Stimulated activated CD8-positive, alpha-beta memory T cell treated with anti-CD3 and anti-CD28 coated beads, Interleukin-4, amount 100 ng/mL, for 1 hour (primary cell): ENCODE results near the gene MYO1A.

ENCODE experiments used
- DNase-seq, 2 donors: peaks; one replicate each; pipeline ENCODE4 v3.0.0-alpha.2; 2020; ENCODE audit warnings: low read depth in 2 of 2, low spot score in 1 of 2

Gene MYO1A

DNA sequence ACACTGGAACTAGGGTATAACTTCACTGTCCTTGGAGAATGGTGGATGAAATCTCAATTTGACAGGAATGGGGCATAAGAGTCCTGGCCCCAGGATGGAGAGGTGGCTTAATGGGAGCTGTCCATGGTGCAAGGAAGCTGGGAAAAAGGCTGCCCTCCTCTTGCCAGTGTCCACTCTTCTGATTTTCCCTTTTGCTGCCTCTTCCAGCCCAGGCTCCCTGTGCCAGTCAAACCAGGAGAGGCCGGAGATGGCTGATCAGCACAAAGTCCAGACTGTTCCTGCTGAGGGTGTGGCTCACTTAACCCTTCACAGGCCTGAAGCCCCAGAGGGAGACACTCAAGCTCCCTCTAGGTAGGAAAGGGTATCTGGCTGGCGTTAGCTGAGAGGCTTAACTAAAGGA is at the start of gene MYO1A:
MYO1A (minus strand) TSS at position 240 of the 400 bp plus-strand sequence. CDS start 1,806 bp downstream, outside the sequence.
- DNase-seq = no peak

DNA sequence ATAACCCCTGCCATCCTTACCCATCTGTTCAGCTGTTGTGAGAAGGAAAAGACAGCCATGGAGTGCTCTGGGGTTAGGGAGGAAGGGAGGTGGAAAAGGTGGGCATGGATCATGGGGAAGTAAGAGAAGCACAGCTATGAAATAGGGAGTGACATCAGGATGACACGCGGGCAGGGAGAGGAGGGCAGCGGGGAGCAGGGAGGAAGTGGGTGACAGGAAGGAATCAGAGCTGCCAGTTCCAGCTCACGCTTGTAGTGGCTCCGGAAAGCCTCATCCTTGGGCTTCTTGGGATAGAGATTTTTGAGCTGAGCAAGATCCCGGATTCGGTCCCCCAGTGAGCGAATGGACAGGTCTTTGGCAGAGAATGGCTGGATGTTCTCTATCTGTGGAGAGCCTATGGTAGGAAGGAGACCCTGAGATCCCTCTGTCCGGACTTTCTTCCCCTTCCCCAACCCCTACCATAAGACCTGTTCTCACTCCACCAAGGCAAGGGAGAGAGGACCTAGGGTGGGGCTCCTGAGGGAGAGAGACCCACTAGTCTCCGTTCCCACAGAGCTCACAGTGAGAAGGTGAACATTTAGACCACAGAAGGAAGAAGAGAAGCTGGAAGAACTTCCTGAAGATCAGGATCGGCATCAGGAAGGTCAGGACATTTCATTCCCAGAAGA is 49.3 kb upstream of the MYO1A start:
- DNase-seq = no peak

DNA sequence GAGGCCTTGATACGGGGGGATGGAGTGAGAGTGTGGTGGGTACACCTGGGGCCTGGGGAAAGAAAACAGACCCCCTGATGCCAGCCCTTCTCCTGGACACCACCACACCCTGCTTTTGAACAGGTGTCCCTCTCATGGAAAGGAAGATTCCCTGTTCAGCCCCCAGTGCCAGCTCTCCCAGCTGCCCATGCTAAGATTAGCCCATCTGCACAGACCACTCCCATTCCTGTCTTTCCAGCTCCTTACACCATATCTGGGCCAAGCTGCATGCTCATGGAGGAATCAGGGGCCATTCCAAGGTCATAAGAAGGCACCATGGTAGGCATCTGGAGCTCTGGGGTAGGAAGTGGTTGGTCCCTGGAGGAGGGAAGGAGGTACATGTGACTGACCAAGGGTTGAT is 48.6 kb upstream of the MYO1A start:
- no peak for DNase-seq

DNA sequence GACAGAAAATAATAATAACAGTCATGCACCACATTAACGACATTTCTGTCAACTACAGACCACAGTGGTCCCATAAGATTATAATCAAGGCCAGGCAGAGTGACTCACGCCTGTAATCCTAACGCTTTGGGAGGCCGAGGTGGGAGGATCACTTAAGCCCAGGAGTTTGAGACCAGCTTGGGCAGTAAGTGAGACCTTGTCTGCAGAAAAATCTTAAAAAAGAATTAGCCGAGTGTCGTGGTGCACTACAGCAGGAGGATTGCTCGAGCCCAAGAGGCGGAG is 47.6 kb upstream of the MYO1A start:
- DNase-seq = no peak

DNA sequence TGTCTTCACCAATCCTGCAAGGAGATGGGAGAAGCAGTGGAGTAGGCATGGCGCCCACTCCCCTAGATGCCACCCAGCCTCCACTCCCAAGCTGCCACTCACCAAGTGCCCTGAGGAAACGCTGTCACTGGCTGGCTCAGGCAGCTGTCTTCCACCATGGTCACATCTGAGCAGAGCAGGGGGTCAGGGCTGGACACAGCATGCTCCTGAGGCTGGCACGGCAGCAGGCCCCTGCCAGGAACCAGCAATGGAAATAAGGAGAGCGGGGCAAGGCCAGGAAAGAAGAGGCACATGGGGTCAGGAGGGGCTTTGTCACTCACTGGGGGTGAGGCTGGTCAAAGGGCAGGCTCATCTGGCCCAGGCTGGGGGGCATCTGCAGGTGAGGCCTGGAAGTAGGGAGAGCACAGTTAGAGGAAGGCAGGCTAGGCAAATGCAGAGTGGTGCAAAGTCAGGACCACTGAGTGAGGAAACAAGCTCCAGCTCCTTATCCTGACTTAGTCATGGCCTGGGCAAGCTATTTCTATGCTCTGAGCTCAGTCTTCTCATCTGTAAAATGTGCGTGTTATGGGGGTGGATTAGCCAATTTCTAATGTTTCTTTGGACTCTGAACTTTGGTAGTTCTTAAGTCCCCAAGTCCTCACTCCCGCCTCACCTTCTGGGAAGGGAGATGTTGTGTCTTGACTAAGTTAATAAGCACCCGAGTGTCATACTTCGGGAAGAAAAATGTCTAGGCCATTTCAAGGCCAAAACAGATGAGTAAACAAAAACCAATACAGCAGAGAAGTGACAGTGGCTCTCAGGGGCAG is 47.0 kb upstream of the MYO1A start:
- DNase-seq = no peak

DNA sequence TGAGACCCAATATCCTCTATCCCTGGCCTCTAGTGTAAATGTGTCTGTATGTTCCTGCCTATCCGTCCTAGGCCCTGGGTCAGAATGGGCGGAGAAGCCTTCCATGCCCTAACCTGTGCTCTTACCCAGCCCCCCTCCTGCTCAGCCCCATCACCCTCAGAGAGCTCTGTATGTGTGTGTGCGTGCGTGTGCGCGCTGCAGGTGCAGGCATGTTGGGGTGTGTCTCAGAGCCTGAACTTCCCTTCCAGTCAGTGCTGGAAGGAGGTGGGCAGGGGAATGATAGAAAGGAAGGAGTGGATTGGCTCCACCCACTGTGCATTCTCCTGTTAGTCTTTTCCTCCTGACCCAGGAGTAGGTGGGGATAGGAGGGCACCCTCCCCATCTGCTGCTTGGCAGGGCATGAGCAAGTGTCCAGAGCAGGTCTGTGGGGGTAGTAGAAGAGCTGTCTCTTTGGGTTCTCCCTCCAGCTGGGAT is 46.2 kb upstream of the MYO1A start:
- no peak for DNase-seq

DNA sequence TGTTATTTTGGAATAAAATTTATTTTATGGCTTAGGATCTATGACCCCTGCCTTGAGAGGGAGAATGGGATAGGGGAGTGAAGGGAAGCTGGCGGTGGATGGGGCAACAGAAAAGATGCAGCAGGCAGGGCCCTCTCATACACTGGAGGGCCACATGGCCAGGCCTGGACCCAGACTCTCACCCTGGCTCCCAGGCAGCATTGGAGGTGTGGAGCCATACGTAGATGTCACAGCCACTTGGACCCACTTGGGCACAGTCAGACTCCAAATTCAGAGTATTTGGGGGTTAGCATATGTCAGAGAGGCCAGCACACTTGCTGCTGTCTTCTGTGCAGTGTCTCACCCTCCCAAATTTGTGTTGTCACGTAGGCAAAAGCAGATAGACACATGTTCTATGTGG is 45.5 kb upstream of the MYO1A start:
- DNase-seq = no peak

DNA sequence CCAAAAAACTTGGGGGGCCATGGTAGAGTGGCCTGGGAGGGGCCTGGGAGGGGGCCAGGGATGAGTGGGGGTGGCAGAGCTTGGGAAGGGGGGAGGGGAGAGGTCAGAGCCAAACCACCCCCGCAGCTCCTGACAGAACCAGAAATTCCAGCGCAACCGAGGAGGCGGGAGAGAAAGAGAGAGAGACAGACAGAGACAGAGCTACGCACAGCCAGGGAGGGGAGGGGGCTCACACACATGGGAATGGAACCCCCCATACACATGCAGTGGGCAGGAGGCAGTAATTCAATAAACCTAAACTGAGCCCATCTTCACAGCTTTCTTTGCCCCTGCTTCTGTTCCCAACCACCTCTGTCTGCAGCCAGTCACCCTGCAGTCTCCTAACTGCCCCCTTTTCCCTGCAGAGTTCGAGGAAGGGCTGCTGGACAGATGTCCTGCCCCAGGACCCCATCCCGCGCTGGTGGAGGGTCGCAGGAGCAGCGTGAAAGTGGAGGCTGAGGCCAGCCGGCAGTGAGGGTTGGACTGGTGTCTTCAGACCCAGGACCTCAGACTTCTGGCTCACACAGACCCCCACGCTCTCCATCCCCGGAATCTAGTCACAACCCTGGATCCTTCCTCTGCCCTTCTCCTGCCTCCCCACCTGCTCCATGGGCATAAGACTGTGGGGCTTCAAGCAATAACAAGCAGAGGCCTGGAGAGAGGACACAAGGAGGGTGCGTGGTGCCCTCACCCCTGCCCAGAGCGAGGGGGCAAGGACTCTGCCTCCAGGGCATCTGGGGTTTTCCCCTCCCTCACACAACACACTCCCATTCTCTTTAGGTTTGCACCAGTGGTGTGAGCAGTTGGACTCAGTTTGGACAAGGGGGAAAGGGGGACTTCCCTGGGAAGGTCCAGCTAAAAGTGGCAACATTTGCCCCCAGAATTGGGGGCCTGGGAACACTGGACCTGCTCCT is 44.6 kb upstream of the MYO1A start:
- no peak for DNase-seq

DNA sequence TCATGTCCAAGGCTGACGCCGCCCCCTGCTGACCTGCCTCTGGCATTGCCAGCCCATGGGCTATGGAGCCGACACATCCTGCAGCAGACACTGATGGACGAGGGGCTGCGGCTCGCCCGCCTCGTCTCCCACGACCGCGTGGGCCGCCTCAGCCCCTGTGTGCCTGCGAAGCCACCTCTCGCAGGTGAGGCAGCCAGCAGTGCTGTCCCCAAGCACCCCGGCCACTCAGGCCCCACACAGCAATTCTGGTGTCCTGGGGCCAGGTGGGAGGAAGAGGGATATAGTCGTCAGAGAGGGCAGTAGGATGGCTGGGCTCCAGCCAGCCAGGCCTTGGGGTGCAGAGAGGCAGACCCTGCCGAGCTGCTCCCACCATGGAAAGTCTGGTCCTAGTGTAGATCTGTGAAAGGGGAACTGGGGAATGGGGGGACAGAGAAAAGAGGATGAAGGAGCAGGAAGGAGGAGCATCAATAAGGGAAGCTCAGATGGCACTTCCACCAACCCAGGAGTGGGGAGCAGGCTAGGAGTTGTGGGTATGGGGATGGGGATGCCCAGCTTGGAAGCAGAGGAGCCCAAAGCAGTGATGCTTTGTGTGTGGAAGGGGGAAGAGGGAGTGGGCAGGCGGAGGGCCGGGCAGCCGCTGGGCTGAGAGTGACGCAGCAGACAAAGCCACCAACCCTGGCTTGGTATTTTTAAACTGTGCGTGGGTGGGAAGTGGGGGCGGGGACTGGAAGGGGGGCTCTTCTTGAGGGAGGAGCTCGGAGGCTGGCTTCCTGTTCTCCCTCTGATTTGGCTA is 43.7 kb upstream of the MYO1A start:
- DNase-seq = peak in 1 of 2 donors; percentile 44

DNA sequence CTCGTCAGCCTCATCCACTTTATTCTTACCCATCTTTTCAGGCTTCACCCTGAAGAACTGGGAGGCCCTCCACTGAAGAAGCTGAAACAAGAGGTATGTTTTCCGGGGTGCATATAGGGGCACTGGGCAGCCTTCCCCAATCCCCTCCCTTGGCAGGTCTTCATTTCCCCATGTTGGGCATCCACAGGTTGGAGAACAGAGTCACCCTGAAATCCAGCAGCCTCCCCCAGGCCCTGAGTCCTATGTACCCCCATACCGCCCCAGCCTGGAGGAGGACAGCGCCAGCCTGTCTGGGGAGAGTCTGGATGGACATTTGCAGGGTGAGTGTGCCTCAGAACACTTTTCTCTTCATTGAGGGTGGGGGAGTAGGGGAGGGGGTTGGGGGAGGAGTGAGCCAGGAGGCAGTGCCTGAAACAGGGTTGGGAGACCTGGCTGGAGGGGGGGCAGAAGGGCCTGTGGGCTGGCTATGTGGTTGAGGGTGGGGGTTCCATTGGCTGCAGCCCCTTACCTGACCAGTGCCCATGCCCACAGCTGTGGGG is 43.0 kb upstream of the MYO1A start:
- DNase-seq = no peak

DNA sequence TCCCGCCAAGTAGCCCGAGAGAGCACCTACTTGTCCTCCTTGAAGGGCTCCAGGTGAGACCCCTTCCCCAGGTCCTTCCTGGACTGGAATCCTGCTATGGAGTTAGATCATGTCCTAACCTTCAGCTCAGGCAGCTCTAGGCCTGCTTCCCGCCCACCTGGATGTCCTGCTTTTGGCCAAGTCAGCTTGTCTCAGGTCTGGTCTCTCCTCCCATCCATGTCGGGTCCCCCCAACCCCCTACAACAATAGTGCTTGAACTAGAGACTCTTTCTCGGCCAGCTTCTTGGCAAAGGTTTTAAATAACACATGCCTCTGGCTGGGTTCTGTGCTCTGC is 42.6 kb upstream of the MYO1A start:
- DNase-seq = no peak

DNA sequence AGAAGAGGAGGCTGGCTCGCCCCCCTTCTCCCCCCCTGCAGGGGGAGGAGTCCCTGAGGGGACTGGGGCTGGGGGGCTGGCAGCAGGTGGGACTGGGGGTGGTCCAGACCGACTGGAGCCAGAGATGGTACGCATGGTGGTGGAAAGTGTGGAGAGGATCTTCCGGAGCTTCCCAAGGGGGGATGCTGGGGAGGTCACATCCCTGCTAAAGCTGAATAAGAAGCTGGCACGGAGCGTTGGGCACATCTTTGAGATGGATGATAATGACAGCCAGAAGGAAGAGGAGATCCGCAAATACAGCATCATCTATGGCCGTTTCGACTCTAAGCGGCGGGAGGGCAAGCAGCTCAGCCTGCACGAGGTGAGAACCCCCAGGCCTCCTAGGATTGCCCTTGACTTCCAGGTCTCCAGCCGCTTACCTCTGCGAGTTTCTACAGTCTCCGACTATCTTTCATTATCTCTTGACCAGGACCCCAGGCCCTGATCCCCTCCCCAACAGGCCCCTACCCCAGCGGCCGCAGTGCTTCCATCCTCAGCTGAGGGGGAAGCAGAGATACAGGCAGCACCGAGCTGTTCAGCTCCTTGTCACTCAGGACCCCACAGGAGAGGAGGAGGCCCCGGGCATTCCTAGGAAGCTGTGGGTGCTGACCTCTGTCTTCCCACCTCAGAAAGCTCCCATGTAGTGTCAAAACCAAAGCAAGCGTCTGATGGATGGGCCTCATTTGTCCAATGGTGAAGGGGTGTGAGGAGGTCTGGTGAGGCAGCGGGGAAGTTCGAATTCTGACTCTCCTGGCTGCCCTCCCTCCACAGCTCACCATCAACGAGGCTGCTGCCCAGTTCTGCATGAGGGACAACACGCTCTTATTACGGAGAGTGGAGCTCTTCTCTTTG is 42.0 kb upstream of the MYO1A start:
- no peak for DNase-seq

DNA sequence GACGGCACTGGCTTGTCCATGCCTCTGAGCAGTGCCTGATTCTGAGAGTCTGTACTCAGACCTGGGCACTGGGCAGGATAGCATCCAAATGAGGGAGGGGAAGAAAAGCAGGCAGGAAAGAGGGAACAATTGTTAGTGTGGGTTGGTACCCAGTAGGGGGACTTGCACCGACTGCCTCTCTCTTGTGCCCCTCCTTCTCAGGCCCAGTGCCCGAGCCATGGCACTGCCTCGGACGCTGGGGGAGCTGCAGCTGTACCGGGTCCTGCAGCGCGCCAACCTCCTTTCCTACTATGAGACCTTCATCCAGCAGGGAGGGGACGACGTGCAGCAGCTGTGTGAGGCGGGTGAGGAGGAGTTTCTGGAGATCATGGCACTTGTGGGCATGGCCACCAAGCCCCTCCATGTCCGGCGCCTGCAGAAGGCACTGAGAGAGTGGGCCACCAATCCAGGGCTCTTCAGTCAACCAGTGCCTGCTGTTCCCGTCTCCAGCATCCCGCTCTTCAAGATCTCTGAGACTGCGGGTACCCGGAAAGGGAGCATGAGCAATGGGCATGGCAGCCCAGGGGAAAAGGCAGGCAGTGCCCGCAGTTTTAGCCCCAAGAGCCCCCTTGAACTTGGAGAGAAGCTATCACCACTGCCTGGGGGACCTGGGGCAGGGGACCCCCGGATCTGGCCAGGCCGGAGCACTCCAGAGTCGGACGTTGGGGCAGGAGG is 41.2 kb upstream of the MYO1A start:
- DNase-seq = no peak

DNA sequence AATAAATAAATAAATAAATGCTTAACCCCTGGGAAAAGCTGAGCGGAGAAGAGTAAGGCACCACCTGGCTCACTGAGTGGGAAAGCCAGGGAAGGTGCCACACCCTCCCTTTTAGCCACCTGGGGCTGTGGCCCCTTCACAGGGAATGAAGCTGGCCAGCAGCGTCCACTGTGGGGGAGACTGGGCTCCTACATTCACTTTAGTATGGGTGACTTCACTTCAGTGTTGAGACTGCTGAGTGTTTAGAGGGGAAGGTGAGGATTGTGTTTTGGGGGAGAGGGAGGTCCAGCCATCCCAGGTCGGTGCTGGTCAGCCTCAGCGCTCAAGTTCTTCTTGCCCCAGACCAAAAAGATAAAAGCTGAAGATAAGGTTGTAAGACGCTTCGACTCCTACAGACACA is 40.6 kb upstream of the MYO1A start:
- no peak for DNase-seq

DNA sequence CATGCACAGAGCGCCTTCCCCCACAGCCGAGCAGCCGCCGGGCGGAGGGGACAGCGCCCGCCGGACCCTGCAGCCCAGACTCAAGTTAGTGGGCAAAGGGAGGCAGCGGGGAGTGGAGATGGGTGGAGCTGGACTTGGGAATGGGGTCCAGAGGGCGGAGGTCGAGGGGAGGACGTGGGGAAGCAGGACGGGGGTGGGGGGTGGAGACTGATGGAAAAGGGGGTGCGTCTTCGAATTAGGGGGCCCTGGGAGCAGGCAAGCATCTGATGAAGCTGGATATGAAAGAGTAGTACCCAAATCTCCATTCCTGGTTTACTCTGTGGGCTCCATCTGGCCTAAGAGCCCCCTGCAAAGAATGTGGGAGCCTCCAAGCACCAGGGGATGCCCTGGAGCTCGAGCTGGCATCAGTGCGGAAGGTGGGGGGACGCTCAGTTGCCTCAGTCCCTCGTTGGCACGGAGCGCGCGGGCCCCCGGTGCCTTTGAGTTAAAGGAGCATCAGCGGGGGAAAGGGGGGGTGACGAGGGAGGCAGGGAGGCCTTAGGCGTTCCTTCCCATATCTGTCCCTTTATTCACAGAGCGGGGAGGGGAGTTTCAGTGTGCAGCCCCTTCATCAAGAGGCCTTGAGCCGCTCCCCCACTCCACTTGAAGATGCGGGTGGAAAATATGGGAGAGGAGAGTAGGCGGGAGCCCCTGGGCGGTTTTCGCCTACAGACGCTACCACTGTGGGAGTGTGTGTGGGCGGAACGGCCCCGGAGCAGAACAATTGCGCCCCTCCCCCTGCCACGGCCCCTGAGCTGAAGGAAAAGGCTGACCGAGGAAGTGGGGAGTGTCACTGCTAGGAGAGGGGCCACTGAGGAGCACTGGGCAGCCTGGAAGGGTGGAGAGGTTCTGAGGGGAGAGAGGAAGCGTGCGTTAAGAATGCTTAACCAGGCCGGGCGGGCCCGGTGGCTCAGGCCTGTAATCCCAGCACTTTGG is 39.6 kb upstream of the MYO1A start:
- DNase-seq = no peak

DNA sequence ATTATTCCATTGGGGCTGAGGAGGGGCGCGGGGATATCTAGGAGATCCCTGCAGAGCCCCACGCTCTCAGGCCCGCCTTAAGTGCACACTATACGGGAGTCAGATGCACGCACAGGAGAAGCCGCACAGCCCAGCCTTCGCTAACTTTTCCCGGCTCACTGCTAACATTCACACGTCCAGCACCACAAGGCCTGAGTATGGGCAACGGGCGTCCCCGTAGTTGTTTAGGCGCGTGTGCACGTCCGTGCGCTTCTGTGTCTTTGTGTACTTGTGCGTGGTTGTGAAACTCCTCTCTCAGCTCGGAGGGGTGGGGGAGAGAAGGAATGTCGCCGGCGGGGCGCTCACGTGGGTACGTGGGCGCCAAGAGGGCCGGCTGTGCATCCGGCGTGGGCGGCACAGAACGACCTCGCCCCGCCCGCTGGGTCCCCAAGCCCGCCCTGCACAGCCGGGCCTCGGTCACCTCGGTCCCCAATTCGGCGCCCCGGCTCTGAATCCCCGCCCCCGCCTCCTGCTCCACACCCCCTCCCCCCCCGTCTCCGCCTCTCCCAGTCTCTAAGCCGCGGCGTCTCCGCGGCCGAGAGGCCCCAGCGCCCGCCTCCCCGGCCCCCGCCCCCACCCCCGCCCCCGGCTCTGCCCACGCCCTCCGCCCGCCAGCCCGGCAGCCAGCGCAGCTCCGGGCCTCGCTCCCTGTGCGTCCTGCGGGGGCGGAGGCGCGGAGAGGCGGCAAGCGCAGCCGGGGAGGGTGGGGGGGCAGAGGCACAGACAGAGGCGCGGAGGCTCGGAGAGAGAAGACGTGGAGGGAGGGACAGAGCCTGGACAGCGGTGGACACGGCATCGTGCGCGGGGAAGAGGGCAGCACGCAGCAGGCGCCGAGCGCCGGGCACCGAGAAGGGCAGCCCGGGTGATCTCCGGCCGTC is 38.7 kb upstream of the MYO1A start, which contains the start of gene NAB2:
NAB2 (plus strand) TSS at position 761 of the 917 bp plus-strand sequence. CDS start 158 bp downstream, outside the sequence.
- DNase-seq = peak; percentile 86 to 91
